Measurements from ENCODE around the gene ZCCHC7. TPM values are rescaled to one million over a fixed set of nuclear protein-coding genes. Genes with fewer than 3 reads are reported as not detected.

Gene ZCCHC7
- total and polyA plus RNA-seq, 4 donors = 3.3 to 9.7 (median 7.6) TPM

DNA sequence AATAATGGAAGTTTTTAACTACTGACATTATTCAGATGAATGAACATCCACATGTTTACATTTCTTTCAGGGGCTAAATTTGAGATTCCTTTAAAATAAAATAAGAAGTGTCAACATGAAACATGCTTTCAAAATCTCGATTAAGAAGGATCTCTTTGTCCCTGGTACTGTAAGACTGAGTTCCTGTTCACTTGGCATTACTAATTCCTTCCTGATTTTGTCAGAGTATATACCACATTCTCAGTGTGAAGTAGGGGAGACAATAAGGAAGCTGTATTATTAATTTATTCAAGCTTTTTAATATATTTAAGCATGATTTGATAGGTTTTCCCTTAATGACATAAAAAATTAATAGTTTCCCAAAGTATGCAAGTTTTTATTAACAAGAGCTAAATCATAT lies 220.6 kb downstream of the ZCCHC7 start:
- H3K27ac ChIP-seq (ENCODE audit: low read depth in 1 of 2, low read length in 2 of 2) = no peak overlapping the region
- 77% methylated on average over 1 of the region's 1 CpG for WGBS

DNA sequence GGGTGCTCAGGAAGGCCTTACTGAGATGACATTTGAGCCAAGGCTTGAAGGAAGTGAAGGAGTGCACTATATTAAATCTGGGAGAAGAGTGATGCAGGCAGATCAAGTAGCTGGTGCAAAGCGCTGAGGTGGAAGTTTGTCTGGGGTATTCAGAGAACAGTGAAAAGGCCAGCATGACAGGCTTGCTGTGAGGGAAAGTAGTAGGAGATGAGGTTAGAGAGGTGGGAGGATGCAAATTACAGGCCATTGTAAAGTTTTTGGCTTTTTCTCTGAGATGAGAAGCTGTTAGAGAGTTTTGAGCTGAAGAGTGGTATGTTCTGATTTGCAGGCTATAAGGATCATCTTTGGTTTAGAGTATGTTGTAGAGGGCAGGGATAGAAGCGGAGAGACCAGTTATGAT lies 221.3 kb downstream of the ZCCHC7 start:
- H3K9ac ChIP-seq (ENCODE audit: low read depth in 1 of 2, low read length in 2 of 2) = no peak overlapping the region
- no peak overlapping the region for H3K4me3 ChIP-seq (ENCODE audit: low read depth in 1 of 3, low read length in 3 of 3)
- no peaks in the 10 kb centered on the region for H3K9me3 ChIP-seq (ENCODE audit: control insufficient read depth in 4 of 4, low read length in 3 of 4)
- H3K36me3 ChIP-seq (ENCODE audit: control insufficient read depth in 4 of 4, insufficient read depth in 3 of 4, low read depth in 1 of 4, low read length in 3 of 4) = no peaks in the 10 kb centered on the region
- TF ChIP-seq JUND (IDR thresholded peaks at IDR 0.05) (no peak), FOXA2 (IDR thresholded peaks at IDR 0.05) (no peak), GABPA (IDR thresholded peaks at IDR 0.05 in 1 of 2, conservative IDR thresholded peaks at IDR 0.05 in 1 of 2) (no peak), EGR1 (IDR thresholded peaks at IDR 0.05; ENCODE audit: low read depth in 2 of 2) (no peak), TAF1 (conservative IDR thresholded peaks at IDR 0.05) (no peak), RXRA (IDR thresholded peaks at IDR 0.05) (no peak), RAD21 (IDR thresholded peaks at IDR 0.05) (no peak), HNF4G (IDR thresholded peaks at IDR 0.05) (no peak), FOXA1 (IDR thresholded peaks at IDR 0.05) (no peak), NR2F2 (IDR thresholded peaks at IDR 0.05) (no peak)
- TF ChIP-seq, protein P1, sequence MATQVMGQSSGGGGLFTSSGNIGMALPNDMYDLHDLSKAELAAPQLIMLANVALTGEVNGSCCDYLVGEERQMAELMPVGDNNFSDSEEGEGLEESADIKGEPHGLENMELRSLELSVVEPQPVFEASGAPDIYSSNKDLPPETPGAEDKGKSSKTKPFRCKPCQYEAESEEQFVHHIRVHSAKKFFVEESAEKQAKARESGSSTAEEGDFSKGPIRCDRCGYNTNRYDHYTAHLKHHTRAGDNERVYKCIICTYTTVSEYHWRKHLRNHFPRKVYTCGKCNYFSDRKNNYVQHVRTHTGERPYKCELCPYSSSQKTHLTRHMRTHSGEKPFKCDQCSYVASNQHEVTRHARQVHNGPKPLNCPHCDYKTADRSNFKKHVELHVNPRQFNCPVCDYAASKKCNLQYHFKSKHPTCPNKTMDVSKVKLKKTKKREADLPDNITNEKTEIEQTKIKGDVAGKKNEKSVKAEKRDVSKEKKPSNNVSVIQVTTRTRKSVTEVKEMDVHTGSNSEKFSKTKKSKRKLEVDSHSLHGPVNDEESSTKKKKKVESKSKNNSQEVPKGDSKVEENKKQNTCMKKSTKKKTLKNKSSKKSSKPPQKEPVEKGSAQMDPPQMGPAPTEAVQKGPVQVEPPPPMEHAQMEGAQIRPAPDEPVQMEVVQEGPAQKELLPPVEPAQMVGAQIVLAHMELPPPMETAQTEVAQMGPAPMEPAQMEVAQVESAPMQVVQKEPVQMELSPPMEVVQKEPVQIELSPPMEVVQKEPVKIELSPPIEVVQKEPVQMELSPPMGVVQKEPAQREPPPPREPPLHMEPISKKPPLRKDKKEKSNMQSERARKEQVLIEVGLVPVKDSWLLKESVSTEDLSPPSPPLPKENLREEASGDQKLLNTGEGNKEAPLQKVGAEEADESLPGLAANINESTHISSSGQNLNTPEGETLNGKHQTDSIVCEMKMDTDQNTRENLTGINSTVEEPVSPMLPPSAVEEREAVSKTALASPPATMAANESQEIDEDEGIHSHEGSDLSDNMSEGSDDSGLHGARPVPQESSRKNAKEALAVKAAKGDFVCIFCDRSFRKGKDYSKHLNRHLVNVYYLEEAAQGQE (IDR thresholded peaks at IDR 0.05) = no peak
- TF ChIP-seq, protein P2, sequence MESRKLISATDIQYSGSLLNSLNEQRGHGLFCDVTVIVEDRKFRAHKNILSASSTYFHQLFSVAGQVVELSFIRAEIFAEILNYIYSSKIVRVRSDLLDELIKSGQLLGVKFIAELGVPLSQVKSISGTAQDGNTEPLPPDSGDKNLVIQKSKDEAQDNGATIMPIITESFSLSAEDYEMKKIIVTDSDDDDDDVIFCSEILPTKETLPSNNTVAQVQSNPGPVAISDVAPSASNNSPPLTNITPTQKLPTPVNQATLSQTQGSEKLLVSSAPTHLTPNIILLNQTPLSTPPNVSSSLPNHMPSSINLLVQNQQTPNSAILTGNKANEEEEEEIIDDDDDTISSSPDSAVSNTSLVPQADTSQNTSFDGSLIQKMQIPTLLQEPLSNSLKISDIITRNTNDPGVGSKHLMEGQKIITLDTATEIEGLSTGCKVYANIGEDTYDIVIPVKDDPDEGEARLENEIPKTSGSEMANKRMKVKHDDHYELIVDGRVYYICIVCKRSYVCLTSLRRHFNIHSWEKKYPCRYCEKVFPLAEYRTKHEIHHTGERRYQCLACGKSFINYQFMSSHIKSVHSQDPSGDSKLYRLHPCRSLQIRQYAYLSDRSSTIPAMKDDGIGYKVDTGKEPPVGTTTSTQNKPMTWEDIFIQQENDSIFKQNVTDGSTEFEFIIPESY (IDR thresholded peaks at IDR 0.05) = no peak
- TF ChIP-seq, protein P3, sequence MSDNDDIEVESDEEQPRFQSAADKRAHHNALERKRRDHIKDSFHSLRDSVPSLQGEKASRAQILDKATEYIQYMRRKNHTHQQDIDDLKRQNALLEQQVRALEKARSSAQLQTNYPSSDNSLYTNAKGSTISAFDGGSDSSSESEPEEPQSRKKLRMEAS (IDR thresholded peaks at IDR 0.05) = no peak
- TF ChIP-seq, protein P4, sequence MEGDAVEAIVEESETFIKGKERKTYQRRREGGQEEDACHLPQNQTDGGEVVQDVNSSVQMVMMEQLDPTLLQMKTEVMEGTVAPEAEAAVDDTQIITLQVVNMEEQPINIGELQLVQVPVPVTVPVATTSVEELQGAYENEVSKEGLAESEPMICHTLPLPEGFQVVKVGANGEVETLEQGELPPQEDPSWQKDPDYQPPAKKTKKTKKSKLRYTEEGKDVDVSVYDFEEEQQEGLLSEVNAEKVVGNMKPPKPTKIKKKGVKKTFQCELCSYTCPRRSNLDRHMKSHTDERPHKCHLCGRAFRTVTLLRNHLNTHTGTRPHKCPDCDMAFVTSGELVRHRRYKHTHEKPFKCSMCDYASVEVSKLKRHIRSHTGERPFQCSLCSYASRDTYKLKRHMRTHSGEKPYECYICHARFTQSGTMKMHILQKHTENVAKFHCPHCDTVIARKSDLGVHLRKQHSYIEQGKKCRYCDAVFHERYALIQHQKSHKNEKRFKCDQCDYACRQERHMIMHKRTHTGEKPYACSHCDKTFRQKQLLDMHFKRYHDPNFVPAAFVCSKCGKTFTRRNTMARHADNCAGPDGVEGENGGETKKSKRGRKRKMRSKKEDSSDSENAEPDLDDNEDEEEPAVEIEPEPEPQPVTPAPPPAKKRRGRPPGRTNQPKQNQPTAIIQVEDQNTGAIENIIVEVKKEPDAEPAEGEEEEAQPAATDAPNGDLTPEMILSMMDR (IDR thresholded peaks at IDR 0.05; ENCODE audit: low read depth, low read length, missing input control) = no peak
- H3K4me1 ChIP-seq (ENCODE audit: control insufficient read depth in 4 of 4, insufficient read depth in 4 of 4, low read length in 3 of 4) = no peaks in the 10 kb centered on the region
- DNase-seq (ENCODE audit: low spot score) = no peak
- no peak overlapping the region for H3K27ac ChIP-seq (ENCODE audit: low read depth in 1 of 2, low read length in 2 of 2)
- WGBS = over 99% methylated on average over 2 of the region's 2 CpGs
- H3K27me3 ChIP-seq (ENCODE audit: control insufficient read depth in 4 of 4, insufficient read depth in 4 of 4, low read length in 3 of 4) = no peaks in the 10 kb centered on the region

More for the DNA sequence above, 220.6 kb downstream of the ZCCHC7 start:
- H3K9me3 ChIP-seq (ENCODE audit: control insufficient read depth in 4 of 4, low read length in 3 of 4) = no peaks in the 10 kb centered on the region
- no peaks in the 10 kb centered on the region for H3K4me1 ChIP-seq (ENCODE audit: control insufficient read depth in 4 of 4, insufficient read depth in 4 of 4, low read length in 3 of 4)
- no peaks in the 10 kb centered on the region for H3K27me3 ChIP-seq (ENCODE audit: control insufficient read depth in 4 of 4, insufficient read depth in 4 of 4, low read length in 3 of 4)
- TF ChIP-seq, protein P3 (IDR thresholded peaks at IDR 0.05) = no peak
- TF ChIP-seq, protein P4 (IDR thresholded peaks at IDR 0.05; ENCODE audit: low read depth, low read length, missing input control) = no peak
- DNase-seq (ENCODE audit: low spot score) = no peak
- H3K9ac ChIP-seq (ENCODE audit: low read depth in 1 of 2, low read length in 2 of 2) = no peak overlapping the region
- no peaks in the 10 kb centered on the region for H3K36me3 ChIP-seq (ENCODE audit: control insufficient read depth in 4 of 4, insufficient read depth in 3 of 4, low read depth in 1 of 4, low read length in 3 of 4)
- no peak overlapping the region for H3K4me3 ChIP-seq (ENCODE audit: low read depth in 1 of 3, low read length in 3 of 3)
